HG03135 (cell line): Measurements from ENCODE around the gene ATXN2.

ENCODE experiments used
- ATAC-seq: cut with Tn5 transposase; IDR thresholded peaks from one replicate; pipeline ENCODE4 v1.9.1; 2021; ENCODE audit warnings: mild to moderate bottlenecking, moderate library complexity; ENCODE audit not compliant: unreplicated experiment

ATXN2 gene

GRCh38 chr12:111440631-111441030 is 158.5 kb downstream of the ATXN2 start:
- ATAC-seq = no peak

- ATAC-seq = no peak
Observed at GRCh38 chr12:111440152-111440551, 159.0 kb downstream of the ATXN2 start.

DNA sequence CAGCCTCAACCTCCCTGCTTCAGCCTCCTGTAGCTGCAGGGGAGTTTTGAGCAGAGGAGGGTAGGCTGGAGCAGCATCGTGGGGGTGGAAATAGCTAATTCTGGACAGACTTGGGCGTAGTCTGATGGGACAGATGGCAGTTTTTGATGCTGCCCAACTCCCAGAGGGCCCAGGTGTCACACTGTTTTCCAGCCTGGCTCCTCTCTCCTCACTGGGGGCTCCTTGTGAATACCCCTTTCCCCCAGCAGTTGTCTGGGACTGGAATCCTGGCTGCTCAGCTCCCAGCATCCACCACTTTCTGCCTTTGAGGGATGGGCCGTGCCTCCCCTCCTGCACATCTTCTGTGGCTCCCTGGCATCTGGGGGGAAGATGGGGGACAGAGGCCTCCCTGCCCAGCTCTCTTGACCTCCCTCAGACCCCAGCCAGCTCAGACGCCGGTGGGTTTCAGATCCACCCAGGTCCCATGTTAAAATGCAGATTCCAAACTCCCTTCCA is 159.4 kb downstream of the ATXN2 start:
- no peak for ATAC-seq

DNA sequence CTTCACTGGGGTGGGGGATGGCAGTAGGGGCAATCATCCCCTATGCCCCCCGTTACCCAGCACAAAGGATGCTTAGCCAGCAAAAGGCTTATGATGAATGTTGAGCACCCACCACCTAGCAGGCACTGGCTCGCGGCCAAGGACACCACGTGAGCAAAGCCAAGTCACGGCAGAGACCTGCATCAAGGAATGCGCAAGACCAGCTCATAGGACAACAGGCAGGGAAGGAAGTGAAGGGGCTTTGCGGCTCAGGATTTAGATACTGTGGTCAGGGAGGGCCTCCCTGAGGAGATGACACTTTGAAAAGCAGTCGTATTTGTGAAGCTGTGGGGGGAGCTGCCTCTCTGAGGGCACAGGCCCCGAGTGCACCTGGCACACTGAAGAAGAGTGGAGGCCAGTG is 160.6 kb downstream of the ATXN2 start:
- ATAC-seq = no peak

GRCh38 chr12:111437816-111438454 is 161.2 kb downstream of the ATXN2 start:
- ATAC-seq = no peak

GRCh38 chr12:111436811-111437210 is 162.3 kb downstream of the ATXN2 start:
- ATAC-seq = no peak

GRCh38 chr12:111436266-111436665 is 162.8 kb downstream of the ATXN2 start:
- ATAC-seq = no peak

DNA sequence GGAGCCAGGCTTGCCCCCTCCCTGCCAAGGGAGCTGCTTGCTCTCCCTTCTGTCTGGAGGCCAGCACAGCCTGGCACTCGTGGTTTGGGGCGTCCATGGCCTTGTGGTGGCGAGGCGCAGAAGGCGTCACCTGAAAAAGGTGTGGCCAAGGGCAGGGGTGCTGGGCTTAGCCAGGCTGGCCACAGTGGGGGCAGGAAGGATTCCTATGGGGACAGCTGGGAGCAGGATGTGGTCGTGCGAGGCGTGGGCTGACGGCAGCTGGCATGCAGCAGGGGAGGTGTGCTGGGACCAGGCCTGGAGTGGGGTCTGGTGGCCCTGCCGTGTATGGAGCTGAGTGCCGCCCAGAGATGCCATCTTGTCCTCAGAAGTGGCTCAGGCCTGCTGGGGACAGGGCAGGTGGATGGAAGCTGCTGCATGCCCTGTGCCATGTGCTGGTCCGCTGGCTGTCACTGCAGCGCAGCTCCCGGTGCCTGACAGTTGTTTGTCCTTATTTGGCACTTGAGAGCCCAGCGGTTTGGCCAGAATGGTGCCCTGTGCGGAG is 163.4 kb downstream of the ATXN2 start:
- ATAC-seq = no peak

DNA sequence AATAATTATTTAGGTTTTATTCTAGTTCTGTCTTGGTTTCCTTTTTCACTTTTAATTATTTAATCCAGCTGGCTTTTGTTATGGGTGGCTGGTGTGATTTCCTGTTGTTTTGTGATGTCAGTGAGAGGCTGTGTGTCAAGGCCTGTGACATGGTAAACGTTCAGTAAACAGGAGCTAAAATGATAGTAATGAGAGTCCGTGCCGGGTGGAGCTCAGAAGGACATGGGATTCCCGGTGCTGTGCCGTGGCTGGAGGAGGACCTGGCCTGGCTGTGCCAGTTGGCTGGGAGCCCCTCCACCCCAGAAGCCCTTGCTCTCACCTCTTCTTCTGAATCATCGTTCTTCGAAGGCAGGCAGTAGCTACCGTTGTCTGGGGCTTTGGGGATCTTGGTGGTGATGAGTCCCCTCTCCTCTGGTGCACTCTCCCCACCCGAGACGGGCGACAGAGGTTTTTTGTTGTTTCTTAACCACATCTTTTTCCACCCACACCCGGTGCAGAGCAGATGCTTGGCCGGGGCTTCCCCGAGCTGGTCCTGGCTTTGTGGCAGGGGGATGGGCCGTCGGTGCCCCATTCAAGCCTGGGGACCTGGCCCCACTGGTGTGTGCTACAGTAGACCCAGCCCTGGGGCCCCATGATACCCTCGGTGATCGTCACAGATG is 164.3 kb downstream of the ATXN2 start:
- peak; percentile 60 for ATAC-seq

DNA sequence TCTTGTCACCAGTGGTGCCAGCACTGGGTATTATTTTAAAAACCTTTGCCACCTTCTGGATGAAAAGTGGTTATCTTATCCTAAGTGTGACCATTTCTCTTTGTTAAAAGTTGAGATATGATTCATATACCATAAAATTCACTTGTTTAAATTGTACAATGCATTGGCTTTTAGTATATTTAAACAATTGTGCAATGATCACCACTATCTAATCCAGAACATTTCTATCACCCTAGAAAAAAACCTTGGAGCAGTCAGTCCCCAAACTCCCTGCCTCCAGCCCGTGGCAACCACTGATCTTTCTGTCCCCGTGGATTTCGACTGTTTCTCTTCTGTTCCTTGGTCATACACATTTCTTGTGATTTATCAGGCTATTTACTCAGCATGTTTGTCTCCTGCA is 165.1 kb downstream of the ATXN2 start:
- no peak for ATAC-seq

DNA sequence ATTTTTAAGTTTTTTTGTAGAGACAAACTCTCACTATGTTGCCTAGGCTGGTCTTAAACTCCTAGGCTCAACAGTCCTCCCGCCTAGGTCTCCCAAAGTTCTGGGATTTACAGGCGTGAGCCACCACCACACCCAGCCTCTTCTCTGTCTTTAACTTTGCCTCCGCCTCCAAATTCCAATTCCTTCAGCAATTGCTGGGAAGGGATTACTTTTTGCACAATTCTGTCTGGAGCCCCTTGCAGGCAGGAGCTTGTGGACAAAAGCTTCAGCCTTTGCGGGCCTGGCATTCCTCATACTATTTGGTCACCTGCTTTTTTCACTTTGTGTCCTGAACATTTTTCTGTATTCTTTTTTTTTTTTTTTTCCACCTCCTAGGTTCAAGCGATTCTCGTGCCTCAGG is 167.3 kb downstream of the ATXN2 start:
- ATAC-seq = no peak

DNA sequence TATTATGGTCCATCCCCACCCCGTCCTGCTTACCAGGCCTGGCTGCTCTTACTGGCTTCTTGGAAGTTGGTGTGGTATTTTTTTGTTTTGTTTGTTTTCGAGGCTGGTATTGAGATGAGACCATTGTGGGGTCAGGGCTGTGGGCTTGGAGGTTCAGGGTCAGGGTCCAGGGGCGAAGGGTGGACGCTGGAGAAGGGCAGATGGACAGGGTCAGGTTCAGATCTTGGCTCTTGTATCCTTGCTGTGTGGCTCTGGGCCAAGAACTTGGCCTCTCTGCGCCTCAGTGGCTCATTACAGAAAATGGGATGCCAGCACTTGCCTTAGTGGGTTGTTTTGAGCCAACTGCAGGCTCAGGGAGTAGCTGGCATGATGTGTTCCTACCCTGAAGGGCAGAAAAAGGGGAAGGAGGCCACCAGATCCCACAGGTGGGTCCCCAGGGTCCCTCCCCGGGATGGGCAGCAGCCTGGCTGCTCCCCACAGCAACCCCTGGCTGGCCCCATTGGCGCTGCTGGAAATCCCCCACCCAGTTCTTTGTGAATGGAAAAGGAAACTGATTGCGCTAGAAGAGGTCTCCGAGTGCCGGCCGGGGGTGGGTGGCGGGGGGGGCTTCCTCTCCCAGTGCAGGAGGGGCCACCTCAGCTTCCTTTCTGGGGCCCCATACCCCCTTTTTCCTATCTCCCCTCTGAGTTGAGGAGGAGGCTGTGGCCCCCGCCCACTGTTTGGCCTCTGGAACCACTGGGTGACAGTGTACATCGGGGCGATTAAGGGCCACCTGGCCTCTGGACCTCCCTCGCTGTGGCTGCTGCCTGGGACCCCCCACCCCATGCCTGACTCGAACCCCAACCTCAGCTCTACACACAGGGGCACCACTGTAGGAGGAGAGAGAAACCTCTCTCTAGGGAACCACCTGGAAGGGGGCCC is 168.4 kb downstream of the ATXN2 start:
- ATAC-seq = no peak

GRCh38 chr12:111429828-111430432 is 169.2 kb downstream of the ATXN2 start:
- ATAC-seq = no peak

DNA sequence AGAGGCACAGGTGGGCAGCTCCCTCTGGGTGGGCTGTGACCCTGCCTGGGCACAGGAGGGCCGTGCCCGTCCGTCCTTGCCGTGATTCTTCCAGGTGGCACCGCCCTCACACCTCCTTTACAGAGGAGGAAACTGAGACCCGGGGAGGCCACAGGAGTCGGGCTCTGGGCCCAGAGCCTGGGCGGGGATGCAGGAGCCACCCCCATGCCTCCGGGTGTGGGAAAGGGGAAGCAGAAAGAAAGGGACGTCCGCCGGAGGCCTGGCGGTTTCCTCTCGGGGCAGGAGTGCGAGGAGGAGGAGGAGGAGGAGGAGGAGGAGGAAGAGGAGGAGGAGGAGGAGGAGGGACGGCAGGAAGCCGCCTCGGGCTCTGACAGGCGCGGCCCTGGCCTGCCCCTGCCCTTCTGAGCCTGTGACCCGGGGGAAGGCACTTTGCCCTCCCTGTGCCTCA is 170.4 kb downstream of the ATXN2 start:
- ATAC-seq = no peak

DNA sequence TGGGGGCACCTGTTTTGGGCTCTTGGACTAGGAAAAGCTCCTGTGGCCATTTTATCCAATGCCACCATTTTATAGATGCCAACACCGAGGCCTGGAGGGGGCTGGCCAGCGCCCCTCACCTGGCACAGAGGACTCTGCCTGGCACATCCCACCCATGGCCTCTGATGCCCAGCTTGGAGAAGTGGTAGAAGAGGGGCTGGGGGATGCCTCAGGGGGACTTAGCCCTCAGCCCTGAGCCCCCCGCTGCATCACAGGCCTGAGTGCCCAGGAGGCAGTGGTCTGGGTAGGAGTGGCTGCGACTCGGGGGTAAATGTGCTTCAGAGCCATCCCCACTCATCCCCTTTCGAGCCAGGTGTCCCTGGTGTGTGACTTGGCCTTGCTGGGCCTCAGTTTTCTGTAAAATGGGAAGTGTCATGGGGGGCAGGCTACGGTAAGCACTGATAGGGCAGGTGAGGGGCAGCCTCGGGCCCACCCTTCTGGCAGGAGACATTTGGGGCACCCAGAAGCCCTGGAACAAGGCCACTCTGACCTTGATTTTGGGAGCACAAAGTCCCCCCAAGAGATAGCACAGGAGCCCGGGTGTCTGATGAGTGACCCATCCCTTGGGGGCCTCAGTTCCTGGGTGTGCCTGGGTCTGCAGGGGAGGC is 170.9 kb downstream of the ATXN2 start:
- ATAC-seq = no peak

- no peak for ATAC-seq
Observed at GRCh38 chr12:111427417-111428074, 171.6 kb downstream of the ATXN2 start.

- no peak for ATAC-seq
Observed at GRCh38 chr12:111426344-111427185, 172.6 kb downstream of the ATXN2 start.

GRCh38 chr12:111425655-111426054 is 173.5 kb downstream of the ATXN2 start:
- no peak for ATAC-seq

DNA sequence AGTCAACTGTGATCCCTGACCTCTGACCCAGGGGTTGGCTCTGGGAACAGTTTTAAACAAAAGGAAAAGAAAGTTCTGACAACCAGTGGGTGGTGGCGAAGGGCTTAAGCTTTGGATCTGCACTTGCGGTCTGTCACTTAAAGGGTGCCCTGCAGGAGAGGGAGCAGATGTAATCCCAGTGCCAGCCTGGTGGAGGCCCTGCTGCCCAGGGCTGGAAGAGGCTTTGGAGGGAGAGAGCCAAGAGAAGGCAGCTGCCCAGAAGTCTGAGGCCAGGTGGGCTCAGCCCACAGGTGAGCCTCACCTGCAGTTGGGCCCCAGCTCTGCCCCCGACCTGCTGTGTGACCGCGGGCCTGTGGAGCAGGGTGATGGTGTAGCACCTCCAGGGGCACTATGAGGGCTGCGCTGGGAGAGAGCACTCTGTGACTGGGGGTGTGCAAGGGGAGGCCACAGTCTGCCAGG is 174.3 kb downstream of the ATXN2 start:
- ATAC-seq = no peak
